Measurements from ENCODE around the gene KSR2. TPM values are rescaled to one million over a fixed set of nuclear protein-coding genes. Genes with fewer than 3 reads are reported as not detected.

KSR2 gene
- total RNA-seq, 4 donors from 2014 or later = 1.2 to 11.0 (median 2.2) TPM

DNA sequence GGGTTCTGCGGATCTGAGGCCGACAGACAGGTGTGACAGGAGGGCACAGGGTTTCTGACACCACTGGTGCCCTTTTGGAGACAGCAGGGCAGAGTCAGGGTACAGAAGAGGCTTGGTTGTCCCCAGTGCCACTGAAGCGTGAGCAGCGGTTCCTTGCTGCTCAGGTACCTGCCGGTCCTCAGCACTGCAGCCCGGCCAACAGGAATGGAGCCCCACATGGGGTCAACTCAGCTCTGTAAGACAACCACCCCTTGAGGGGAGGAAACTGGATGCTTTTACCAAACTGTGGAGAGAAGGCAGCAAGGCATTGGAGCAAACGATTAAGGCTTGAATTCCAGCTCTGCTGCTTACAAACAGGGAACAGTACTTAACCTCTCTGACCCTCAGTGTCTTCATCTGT, 361.0 kb downstream of the KSR2 start:
- 64 to 66% methylated on average over 3 to 7 of the region's 7 CpGs for WGBS, 2 donors
- TF ChIP-seq POLR2A (IDR thresholded peaks at IDR 0.05) = no peak
- TF ChIP-seq, protein P1, sequence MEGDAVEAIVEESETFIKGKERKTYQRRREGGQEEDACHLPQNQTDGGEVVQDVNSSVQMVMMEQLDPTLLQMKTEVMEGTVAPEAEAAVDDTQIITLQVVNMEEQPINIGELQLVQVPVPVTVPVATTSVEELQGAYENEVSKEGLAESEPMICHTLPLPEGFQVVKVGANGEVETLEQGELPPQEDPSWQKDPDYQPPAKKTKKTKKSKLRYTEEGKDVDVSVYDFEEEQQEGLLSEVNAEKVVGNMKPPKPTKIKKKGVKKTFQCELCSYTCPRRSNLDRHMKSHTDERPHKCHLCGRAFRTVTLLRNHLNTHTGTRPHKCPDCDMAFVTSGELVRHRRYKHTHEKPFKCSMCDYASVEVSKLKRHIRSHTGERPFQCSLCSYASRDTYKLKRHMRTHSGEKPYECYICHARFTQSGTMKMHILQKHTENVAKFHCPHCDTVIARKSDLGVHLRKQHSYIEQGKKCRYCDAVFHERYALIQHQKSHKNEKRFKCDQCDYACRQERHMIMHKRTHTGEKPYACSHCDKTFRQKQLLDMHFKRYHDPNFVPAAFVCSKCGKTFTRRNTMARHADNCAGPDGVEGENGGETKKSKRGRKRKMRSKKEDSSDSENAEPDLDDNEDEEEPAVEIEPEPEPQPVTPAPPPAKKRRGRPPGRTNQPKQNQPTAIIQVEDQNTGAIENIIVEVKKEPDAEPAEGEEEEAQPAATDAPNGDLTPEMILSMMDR (IDR thresholded peaks at IDR 0.05) = no peak

DNA sequence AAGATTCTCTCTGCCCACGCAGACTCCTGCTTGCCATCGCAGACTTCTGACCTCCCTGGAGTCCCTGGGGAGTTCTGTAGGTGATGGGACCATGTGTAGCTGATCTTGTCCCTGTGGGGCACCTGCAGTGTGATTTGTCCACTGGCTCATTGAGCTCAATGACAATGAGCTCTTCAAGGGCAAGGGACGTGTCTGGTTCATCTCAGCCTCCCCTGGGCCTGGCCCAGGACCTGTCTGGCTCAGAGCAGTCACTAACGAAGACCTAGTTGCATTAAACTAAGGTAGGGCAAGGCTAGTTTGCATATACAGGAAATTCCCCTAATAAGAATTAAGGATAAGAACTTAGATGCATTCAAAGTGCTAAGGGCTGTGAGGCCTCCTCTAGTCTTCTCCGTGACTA, 361.8 kb downstream of the KSR2 start:
- DNase-seq = no peak
- Histone ChIP-seq H3K36me3 (no peaks in the 10 kb centered on the region), H3K9me3 (no peaks in the 10 kb centered on the region), H3K27me3 (no peaks in the 10 kb centered on the region), H3K4me3 (replicated peaks in 1 of 3) (no peak overlapping the region), H3K27ac (no peak overlapping the region), H3K4me1 (no peaks in the 10 kb centered on the region)
- TF ChIP-seq, protein P1 (IDR thresholded peaks at IDR 0.05) = no peak
- no peak for TF ChIP-seq POLR2A (IDR thresholded peaks at IDR 0.05)
- WGBS, 2 donors = 62 to 66% methylated on average over 5 of the region's 5 CpGs
- intact Hi-C loops (cut with DNase I) = no loop called here

More for the DNA sequence above, 361.0 kb downstream of the KSR2 start:
- DNase-seq = no peak
- no peaks in the 10 kb centered on the region for H3K4me1 ChIP-seq
- intact Hi-C loops (cut with DNase I) = no loop called here
- no peaks in the 10 kb centered on the region for H3K9me3 ChIP-seq
- H3K27ac ChIP-seq = no peak overlapping the region
- no peaks in the 10 kb centered on the region for H3K36me3 ChIP-seq
- H3K4me3 ChIP-seq (replicated peaks in 1 of 3) = no peak overlapping the region
- no peaks in the 10 kb centered on the region for H3K27me3 ChIP-seq

DNA sequence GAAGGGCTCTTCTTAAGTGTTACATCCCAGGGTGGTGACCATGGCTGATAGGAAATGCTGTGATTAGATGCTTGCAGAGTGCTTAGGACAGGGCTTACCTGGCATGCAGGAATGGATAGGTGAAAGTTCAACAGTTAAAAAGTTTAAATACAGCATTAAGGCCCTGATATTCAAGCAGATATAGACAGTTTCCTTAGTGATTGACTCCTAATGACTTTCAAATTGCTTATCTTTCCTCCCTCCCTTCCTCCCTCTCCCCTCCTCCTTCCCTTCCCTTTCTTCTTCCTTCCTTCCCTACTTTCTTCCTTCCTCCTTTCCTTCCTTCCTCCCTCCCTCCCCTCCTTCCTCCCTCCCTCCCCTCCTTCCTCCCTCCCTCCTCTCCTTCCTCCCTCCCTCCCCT, 362.8 kb downstream of the KSR2 start:
- Histone ChIP-seq H3K36me3 (no peaks in the 10 kb centered on the region), H3K4me3 (replicated peaks in 1 of 3) (no peak overlapping the region), H3K9me3 (no peaks in the 10 kb centered on the region), H3K27me3 (no peaks in the 10 kb centered on the region), H3K27ac (no peak overlapping the region), H3K4me1 (no peaks in the 10 kb centered on the region)
- intact Hi-C loops (cut with DNase I) = no loop called here
- DNase-seq = no peak
- no peak for TF ChIP-seq POLR2A (IDR thresholded peaks at IDR 0.05)

DNA sequence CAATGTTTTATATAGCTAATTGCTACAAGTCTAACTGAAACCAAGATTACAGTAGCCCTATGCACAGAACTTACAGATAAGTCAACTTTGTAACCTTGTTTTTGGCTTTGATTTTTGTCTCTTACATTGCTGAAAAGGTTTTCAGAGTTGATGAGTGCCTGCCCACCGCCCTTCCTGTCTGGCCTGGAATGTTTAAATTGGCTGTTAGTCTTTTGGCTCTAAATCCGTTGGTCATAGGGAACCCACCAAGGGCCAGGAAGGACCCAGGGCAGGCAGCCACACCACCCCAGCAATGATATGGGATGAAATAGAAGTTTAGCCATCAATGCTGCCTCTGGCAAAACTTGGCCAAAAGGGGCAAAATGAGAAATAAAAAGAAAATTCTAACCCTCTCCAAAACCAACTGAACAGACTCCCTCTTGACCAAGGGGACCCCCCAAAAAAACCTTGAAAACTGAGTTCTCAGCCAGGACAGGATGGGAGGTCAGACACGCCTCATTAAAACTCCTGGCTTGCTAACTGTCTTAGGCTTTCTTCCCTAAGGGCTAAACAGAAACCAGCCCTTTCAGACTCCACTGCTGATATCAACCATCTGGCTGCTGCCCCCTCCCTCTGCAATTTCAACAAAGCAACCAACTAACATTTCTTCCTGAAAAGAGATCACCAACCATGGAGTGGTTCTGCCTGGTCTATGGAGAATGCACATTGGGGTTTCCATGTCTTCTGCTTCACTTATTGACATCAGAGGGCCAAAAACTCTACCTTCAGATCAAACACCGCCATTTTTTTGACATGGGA, 365.3 kb downstream of the KSR2 start:
- no peak for DNase-seq
- H3K4me3 ChIP-seq (replicated peaks in 1 of 3) = no peak overlapping the region
- no peak for TF ChIP-seq POLR2A (IDR thresholded peaks at IDR 0.05)
- WGBS, 2 donors = 60 to 72% methylated on average over 4 of the region's 4 CpGs
- H3K36me3 ChIP-seq = no peaks in the 10 kb centered on the region
- no peaks in the 10 kb centered on the region for H3K9me3 ChIP-seq
- intact Hi-C loops (cut with DNase I) = no loop called here
- no peak overlapping the region for H3K27ac ChIP-seq
- H3K27me3 ChIP-seq = no peaks in the 10 kb centered on the region
- H3K4me1 ChIP-seq = no peaks in the 10 kb centered on the region

DNA sequence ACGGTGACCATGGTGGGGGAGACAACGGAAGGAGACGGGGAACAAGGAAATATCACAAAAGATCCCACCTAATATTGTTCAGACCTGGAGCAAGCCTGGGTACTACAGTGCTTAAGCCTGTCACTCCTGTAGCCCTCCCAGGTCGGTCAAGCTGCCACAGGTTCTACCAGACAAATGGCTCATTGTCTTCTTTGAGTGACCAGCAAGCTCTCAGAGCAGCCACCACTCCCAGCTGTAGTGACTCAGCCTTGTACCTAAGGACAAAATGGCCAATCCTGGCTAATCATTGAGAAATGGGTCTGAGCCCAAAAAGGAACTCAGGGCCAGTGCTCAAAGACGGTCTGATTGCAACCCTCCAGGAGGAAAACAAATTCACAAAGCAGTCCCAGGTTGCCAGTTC, 368.9 kb downstream of the KSR2 start:
- Histone ChIP-seq H3K36me3 (no peaks in the 10 kb centered on the region), H3K27me3 (no peaks in the 10 kb centered on the region), H3K9me3 (no peaks in the 10 kb centered on the region), H3K4me3 (replicated peaks in 1 of 3) (no peak overlapping the region), H3K4me1 (no peaks in the 10 kb centered on the region), H3K27ac (no peak overlapping the region)
- intact Hi-C loops (cut with DNase I) = loop anchor here (10.0 kb wide), 1 partner anchor 235 kb away; no protein-coding TSS in a partner anchor
- TF ChIP-seq POLR2A (IDR thresholded peaks at IDR 0.05) = no peak
- TF ChIP-seq, protein P1 (IDR thresholded peaks at IDR 0.05) = no peak
- DNase-seq = no peak
- WGBS, 2 donors = 78 to 90% methylated on average over 5 of the region's 5 CpGs

DNA sequence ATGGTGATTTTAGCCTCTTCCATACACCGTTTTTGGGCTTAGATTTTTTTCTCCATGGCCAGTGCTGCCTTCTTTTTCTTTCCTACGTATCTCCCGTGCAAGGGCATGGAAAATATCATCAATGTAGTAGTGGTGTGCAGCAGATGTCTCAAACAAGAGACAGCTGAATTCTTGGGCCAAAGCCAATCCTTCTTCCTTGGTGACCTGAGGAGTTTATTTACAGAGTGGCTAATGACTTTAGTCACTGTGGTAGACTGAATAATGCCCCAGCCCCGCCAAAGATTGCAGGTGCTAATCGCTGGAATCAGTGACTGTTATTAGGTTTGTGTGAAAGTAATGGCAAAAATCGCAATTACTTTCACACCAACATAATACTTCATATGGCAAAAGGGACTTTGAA, 371.8 kb downstream of the KSR2 start:
- H3K4me3 ChIP-seq (replicated peaks in 1 of 3) = no peak overlapping the region
- 68 to 73% methylated on average over 6 of the region's 6 CpGs for WGBS, 2 donors
- H3K27me3 ChIP-seq = no peaks in the 10 kb centered on the region
- DNase-seq = no peak
- H3K27ac ChIP-seq = no peak overlapping the region
- no peaks in the 10 kb centered on the region for H3K36me3 ChIP-seq
- no peaks in the 10 kb centered on the region for H3K9me3 ChIP-seq
- H3K4me1 ChIP-seq = no peaks in the 10 kb centered on the region
- TF ChIP-seq POLR2A (IDR thresholded peaks at IDR 0.05) = no peak
- TF ChIP-seq, protein P1 (IDR thresholded peaks at IDR 0.05) = no peak
- intact Hi-C loops (cut with DNase I) = loop anchor here (10.0 kb wide), 1 partner anchor 238 kb away; no protein-coding TSS in a partner anchor
